Hindlimb muscle (tissue), 1 donor: ENCODE data around the gene SCEL. TPM values are rescaled to one million over a fixed set of nuclear protein-coding genes. Genes with fewer than 3 reads are reported as not detected.

Experiments used
- DNase-seq: peaks from one replicate; pipeline ENCODE4 v3.0.0-alpha.2; 2013
- polyA plus RNA-seq: library from polyadenylated mRNA; unstranded; fragments of 120-200 nt; gene quantifications from one replicate; pipeline ENCODE4 v1.2.1, GENCODE V29; 2013; ENCODE audit not compliant: insufficient read length

SCEL gene
- polyA plus RNA-seq, 1 donor = 0.32 TPM

DNA sequence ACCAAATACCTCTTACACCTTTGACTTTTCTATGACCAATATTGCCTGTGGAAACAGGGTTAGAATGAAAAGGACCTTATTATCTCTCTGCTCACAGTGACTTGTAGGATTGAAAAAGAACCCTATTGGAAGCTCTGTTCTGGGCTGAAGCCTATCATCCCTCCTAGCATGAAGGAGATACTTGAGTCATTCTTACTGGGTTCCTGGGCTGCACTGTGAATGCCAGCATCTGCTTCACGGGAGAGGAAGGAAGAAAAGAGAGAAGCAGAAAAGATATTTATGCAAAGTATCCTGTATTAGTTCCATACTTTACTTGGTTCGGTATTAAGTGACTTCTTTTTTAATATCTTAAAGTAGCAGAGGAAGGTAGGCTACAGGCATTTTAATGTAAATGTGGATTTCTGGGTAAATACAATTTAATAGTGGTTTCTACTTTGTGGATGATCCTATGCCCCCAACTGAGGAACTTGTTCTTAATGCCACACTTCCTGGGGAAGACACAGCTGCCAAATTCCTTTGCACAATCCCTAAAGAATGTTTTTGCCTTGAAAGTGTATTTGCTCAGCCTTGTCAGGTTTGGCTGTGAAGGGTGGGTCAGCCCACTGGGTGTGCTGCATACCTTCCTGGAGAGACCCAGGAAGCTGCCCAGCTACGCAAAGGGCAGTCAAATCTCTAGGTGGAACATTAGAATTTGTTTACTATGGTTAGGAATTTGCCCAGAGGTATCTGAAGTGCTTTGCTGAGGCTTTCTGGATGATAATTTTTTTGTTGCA lies 13.7 kb upstream of the SCEL start:
- DNase-seq = no peak

GRCh38 chr13:77522444-77522843 lies 13.1 kb upstream of the SCEL start:
- DNase-seq = no peak

- DNase-seq = no peak
Measured at GRCh38 chr13:77523386-77523785, 12.1 kb upstream of the SCEL start.

- no peak for DNase-seq
Measured at GRCh38 chr13:77523834-77524728, 11.4 kb upstream of the SCEL start.

GRCh38 chr13:77528414-77528813 lies 7.1 kb upstream of the SCEL start:
- no peak for DNase-seq

- DNase-seq = no peak
Measured at GRCh38 chr13:77528834-77529500, 6.5 kb upstream of the SCEL start.

DNA sequence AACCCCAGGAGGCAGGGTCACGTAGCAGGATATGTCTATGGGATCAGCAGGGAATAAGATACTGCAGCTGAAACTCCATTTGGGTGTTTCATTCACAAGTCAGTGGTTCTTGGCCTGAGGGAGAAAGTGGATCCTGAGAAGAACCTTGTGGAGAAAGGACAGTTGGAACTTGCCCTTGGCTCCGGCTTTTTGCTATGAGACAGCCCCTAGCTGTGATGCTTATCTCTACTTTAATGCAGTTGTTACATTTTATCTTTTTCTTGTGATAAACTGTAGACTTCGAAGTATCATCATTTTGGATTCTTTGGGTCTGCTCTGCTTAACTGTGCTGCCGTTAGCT lies 6.0 kb upstream of the SCEL start:
- DNase-seq = no peak

- no peak for DNase-seq
Measured at GRCh38 chr13:77530875-77531274, 4.6 kb upstream of the SCEL start.

DNA sequence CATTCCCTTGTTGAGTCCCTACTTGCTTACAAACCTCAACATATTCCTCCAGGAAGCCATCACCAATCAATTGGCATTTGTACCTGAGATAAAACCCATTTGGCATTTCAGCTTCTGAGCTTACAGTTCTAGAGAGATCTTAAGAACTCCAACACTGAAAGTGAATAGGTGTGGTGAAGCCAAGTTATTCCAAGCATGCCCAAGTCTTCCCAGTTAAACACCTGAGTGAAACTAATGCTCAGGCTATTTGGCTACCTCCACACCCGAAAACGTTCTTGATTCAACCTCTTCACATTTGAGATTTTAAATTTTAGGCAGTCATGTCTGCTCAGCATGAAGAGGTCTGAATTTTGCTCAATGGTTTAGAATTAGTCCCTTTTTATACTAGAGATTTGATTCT lies 2.5 kb upstream of the SCEL start:
- no peak for DNase-seq

- DNase-seq = no peak
Measured at GRCh38 chr13:77533875-77534788, 1.4 kb upstream of the SCEL start.

DNA sequence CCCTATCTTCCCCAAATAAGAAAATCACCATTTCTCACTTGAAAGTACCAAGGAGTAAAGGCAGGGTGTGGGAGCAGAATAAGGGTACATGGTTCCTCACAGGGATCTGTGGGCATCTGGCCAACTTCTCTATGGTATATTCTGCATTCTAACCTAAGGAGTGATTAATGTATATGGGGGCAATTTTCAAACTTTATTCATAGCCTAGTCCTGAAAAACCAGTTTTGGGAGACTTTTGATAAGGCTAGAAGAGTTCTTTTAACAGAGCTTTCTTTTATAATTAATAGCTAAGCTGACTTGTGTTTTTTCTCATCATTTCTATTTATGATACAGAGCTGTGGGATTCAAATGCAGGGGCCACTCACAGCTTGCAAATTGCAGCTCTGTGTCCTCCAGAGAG lies 852 bp downstream of the SCEL start:
- no peak for DNase-seq

DNA sequence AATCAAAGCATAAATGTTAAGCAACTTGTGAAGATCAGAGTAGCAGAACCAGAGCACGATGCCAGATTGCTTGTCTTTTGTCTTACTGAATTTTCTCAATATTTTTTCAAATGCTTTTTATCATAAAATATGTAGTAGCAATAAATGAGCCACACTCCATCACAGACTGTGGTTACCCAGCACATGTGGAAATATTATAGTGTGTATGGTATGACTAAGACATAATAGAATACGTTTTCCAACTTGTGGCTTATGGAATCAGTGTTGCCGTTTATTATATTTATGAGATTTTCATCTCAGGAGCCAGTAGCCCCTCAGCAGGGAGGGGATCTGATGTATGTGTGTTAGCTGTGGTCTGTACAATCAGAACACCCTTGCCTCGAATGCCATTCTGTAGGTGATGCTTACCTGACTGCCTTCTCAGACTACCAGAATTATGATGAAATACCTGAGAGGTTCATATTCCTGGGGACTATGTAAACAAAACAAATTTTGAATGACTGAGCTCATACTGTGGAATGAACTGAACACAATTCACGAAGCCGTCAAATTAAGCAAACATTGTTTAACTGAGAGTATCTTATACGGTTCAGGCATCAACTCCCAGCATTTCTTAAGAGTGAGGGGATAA lies 1.9 kb downstream of the SCEL start:
- no peak for DNase-seq

DNA sequence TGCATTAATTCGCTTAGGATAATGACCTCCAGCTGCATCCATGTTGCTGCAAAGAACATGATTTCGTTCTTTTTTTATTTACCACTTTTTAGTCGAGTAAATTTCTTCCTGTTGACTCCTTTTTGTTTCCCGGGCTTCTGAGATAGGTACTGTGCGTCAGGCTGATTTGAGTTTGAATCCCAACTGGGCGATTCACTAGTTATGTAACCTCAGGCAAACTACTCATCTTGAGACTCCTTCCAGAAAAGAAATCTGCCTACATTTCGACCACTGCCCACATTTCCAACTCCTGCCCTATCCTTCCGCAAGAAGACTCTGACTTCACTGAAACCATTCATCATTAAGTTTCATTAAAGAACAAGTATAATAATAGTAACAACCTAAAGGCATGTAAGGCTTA lies 8.2 kb downstream of the SCEL start:
- no peak for DNase-seq

DNA sequence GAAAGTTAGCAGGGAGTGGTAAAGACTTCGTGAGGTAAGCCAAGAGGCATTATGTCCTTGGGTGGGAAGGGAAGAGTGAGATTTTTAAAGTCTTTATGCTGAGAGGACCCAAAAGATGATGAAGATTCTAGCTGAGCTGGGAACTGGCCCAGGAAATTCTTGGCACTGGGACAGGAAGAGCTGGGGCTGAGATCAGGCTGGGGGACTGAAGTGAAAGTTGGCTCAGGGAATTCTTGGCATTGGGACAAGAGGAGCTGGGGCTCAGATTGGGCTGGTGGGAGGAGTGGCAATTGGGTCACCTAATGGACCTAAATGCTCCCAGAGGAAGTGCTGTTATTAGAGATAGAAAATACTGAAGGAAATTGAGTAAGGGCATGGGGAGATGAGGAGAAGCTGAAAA lies 8.8 kb downstream of the SCEL start:
- peak; percentile 76 for DNase-seq

- DNase-seq = no peak
Measured at GRCh38 chr13:77544758-77545338, 9.3 kb downstream of the SCEL start.

DNA sequence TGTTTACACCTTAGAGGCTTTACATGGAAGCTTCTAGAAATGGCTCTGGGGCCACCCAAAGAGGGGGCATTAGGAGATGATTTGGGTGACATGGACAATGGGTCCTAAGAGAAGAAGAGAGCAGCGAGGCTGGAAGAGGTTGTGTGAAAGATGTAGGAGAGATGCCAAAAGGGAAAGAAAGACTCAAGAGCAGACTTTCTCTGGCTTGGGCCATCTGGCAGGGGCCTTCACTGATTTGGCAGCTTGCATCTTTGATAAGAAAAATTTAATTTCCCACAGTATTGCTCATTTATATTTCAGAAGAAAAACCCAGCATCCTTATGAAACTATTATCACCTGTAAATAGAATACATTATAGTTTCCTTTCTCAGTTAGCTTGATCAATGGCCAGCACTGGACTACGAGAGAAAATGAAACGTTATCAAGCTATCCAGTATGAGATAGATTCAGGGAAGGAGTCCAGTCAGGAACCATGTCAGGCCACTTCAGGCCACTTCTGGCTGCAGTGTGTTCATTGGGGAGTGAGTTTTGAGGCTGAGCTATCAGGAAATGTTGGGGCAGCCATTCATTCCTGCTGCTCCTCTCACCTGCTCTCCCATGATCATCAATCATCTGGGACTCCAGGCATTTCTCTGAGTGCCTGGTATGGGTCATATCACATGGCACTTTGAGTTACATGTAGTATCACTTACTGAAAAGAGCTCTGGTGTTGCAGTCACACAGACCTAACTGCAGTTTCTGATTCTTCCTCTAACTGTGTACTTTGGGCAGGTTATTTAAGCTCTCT lies 10.3 kb downstream of the SCEL start:
- DNase-seq = no peak

DNA sequence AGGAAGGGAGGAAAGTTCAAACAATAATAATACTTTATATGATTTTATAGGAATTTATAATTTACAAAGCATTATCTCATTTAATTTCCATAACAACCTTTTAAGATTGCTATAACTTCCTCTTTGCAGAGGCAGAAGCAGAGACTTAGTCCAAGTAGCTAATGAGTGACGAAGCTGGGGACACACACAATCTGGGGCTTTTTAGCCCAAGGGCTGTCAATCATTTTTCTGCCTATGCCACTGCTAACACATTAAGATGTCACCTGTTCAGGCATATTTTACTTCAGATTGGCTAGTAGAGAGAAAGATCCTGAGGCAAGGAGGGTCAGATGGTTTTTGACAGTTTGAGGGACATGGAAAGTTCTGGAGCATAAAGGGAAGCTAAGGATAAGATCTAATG lies 12.6 kb downstream of the SCEL start:
- no peak for DNase-seq

DNA sequence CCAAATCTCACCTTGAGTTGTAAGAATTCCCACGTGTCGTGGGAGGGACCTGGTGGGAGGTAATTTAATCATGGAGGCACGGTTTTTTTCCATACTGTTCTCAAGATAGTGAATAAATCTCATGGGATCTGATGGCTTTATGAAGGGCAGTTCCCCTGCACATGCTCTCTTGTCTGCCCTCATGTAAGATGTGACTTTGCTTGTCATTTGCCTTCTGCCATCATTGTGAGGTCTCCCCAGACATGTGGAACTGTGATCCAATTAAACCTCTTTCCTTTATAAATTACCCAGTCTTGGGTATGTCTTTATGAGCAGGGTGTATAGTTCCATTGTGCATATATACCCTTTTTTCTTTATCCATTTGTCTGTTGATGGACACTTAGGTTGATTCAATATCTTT lies 13.1 kb downstream of the SCEL start:
- DNase-seq = no peak

DNA sequence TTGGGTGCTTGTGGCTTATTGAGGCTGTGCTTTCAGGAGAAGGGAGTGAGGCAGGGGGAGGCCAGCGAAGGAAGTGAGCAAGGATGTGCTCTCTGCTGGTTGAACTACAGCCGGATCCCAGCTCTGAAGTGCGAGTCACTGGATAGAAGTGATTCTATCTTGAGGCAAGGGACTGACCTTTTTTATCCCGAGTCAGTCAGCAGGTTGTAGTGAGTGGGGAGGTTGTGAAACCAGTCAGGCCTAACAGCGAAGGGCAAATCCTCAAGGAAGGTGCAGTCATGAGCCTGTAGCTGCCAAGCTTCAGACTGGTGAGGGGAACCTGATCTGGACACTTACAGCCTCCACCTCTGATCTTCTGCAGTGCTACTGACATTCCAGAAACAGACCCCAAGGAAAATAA lies 18.6 kb downstream of the SCEL start:
- no peak for DNase-seq

GRCh38 chr13:77555246-77555645 lies 19.7 kb downstream of the SCEL start:
- DNase-seq = no peak

DNA sequence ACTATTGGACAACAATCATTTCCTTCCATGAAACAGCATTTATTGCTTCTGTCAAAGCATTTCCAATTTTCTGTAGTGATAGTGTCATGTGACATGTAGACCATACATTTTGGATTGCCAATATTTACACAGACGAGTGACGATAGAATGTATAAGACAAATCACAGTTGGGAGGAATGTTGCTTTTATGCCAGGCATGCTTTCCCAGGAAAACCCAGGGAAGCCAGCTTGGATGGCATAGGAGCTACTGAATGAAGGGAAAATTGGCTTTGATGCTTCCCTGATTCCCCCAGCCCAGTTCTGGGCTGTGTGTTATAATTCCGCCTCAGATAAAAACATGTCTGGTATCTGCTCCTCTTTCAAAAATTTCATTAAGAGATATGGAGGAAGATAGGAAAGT lies 22.5 kb downstream of the SCEL start:
- DNase-seq = no peak
